Measurements from ENCODE around the gene AP4M1. TPM values are rescaled to one million over a fixed set of nuclear protein-coding genes. Genes with fewer than 3 reads are reported as not detected.

AP4M1 gene
- total and polyA plus RNA-seq, 10 of the 15 experiments (the other 5 are each of a cell fraction or from before 2014, with no cell fraction given) = 0.77 to 16.1 (median 13.0) TPM

- BruUV-seq (replicated peaks) = no TSS peak
- CTCF ChIA-PET = no interaction called here
- no peak for TF ChIP-seq RAD21 (IDR thresholded peaks at IDR 0.05; ENCODE audit: insufficient read depth, low read depth, low read length)
- peak; percentile 33 for TF ChIP-seq PBX3 (IDR thresholded peaks at IDR 0.05; ENCODE audit: insufficient replicate concordance, low read depth, low read length)
- no peak for TF ChIP-seq CEBPZ (IDR thresholded peaks at IDR 0.05; ENCODE audit: low read depth, low read length)
- TF ChIP-seq NR2C2 (IDR thresholded peaks at IDR 0.05; ENCODE audit: borderline replicate concordance, control insufficient read depth, insufficient read length, low read depth) = no peak
- no peak for TF ChIP-seq BCL3 (IDR thresholded peaks at IDR 0.05; ENCODE audit: borderline replicate concordance, insufficient read depth, low read depth, low read length, poor library complexity, severe bottlenecking)
- TF ChIP-seq PKNOX1 (IDR thresholded peaks at IDR 0.05) = peak; percentile 26; the same call in 1 of the 2 replicates
- no peak for TF ChIP-seq ZBTB11 (CRISPR knock-in tag; IDR thresholded peaks at IDR 0.05)
- TF ChIP-seq ATF3 (IDR thresholded peaks at IDR 0.05; ENCODE audit: borderline replicate concordance, extremely low read depth, low read depth, low read length) = no peak
Observed at GRCh38 chr7:100102950-100103840, 1.8 kb downstream of the AP4M1 start.

More at GRCh38 chr7:100102950-100103840, 1.8 kb downstream of the AP4M1 start:
- H2AFZ ChIP-seq (ENCODE audit: control insufficient read depth, low read depth, low read length) = no peak overlapping the region
- H3K4me3 ChIP-seq = no peak overlapping the region
- H3K27me3 ChIP-seq (replicated peaks in 1 of 2; ENCODE audit: control insufficient read depth in 2 of 2, insufficient read depth in 2 of 2, low read length in 1 of 2) = no peaks in the 10 kb centered on the region
- peaks cover 16 to 17% of the 10 kb centered on the region in 2 experiments for H3K36me3 ChIP-seq (ENCODE audit: control insufficient read depth in 2 of 2, insufficient read depth in 2 of 2, low read length in 1 of 2)
- ChIA-PET SMC1A (ENCODE audit: uncharacterized antibody, unreplicated experiment) (interaction anchor here (0.7 to 1.7 kb wide), 2 partner anchors 15 to 86 kb away, joined by 3 read pairs; no protein-coding TSS in a partner anchor), POLR2A (interaction anchor here (0.5 to 1.7 kb wide), 8 partner anchors 9 to 374 kb away, joined by 3 to 6 read pairs (median 4); partner anchors contain the start of gene ZKSCAN1), RAD21 (ENCODE audit: unreplicated experiment) (interaction anchor here (0.9 kb wide), 1 partner anchor 11 kb away, joined by 3 read pairs; no protein-coding TSS in a partner anchor)
- H3K9ac ChIP-seq (ENCODE audit: control insufficient read depth, insufficient read depth, low read length) = no peak overlapping the region
- H3K9me3 ChIP-seq (replicated peaks; ENCODE audit: control insufficient read depth, insufficient read depth, low read length) = no peaks in the 10 kb centered on the region
- no peak for FAIRE-seq
- H3K4me1 ChIP-seq (ENCODE audit: control insufficient read depth, insufficient read depth, low read length) = peaks cover 16% of the 10 kb centered on the region
- H4K20me1 ChIP-seq (ENCODE audit: control insufficient read depth, insufficient read depth) = no peaks in the 10 kb centered on the region
- DNase-seq (ENCODE audit: low read depth, low spot score) = no peak
- intact Hi-C loops (cut with micrococcal nuclease; ENCODE audit: unreplicated experiment) = no loop called here
- no peak for ATAC-seq
- H3K79me2 ChIP-seq (ENCODE audit: control insufficient read depth, insufficient read depth, low read length) = peaks cover 29% of the 10 kb centered on the region
- no peak overlapping the region for H3K27ac ChIP-seq (ENCODE audit: control insufficient read depth, insufficient read depth)
- WGBS (ENCODE audit: insufficient coverage, insufficient replicate concordance, low lambda C conversion rate, missing lambda C conversion rate) = 86% methylated on average over 16 of the region's 17 CpGs
- in situ Hi-C loops (cut with MboI) = no loop called here
- peak overlapping the region; percentile 36; the same call in 1 of the 2 replicates for H3K4me2 ChIP-seq (ENCODE audit: control insufficient read depth, insufficient read depth)
